Measurements from ENCODE around the gene MSH5. TPM values are rescaled to one million over a fixed set of nuclear protein-coding genes. Genes with fewer than 3 reads are reported as not detected.

The MSH5 gene
- total and polyA plus RNA-seq, 2 of the 13 experiments (the other 11 are each of a cell fraction or from before 2014, with no cell fraction given): 10.2 to 38.7 TPM

DNA sequence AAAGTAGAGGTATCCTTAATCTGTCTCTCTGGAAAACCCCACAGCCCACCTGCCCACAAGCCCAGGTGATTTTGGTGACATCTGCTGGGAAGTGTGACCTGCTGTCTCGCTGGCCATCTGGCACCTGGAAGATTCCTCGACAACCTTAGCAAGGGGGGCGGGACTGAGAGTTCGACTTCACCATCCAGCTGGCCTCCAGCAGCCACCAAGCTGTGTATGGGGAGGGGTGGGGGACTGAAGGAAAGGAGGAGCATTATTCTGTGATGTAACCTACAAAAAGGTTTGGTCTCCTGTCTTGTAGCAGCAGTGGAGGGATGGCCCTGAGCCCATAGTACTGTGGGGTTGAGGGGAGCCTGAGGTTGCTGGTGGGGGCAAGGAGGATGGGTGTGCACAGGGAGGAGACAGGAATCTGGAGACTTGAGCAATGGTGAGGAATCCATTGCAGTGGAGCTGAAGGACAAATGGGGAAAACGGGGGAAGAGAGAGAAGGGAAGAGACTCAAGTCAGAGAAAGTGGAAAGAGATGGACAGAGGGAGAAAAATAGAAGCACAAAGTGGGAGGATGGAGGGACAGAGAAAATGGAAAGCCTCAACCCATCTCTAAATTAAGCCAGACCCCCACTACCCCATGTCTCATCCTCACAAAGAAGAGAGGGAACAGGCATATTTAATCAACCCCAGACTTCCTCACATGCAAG lies 29.1 kb upstream of the MSH5 start:
- Histone ChIP-seq H3K27me3 (ENCODE audit: control insufficient read depth in 1 of 2, insufficient read depth in 2 of 2, low read length in 2 of 2) (peaks cover 11 to 48% of the 10 kb centered on the region in 2 experiments; a peak in 4 of 5 replicates), H3K4me2 (ENCODE audit: low read depth, low read length) (no peak overlapping the region), H3K4me1 (ENCODE audit: insufficient read depth, low read length) (peaks cover 24% of the 10 kb centered on the region), H3K27ac (ENCODE audit: extremely low read length, insufficient read depth, low read length) (no peak overlapping the region), H3K9me3 (ENCODE audit: low read length) (no peaks in the 10 kb centered on the region), H3K36me3 (replicated peaks in 1 of 2; ENCODE audit: control insufficient read depth in 1 of 2, insufficient read depth in 2 of 2, low read length in 2 of 2) (no peaks in the 10 kb centered on the region), H3K79me2 (ENCODE audit: insufficient read depth, low read length) (no peaks in the 10 kb centered on the region), H2AFZ (ENCODE audit: low read length) (no peak overlapping the region), H3K4me3 (replicated peaks in 1 of 3; ENCODE audit: insufficient read depth in 1 of 3, low read depth in 2 of 3, low read length in 3 of 3) (no peak overlapping the region), H3K9ac (ENCODE audit: insufficient read depth, low read depth, low read length) (no peak overlapping the region), H4K20me1 (ENCODE audit: insufficient read depth, low read length) (no peaks in the 10 kb centered on the region)
- TF ChIP-seq ZNF576 (CRISPR knock-in tag; IDR thresholded peaks at IDR 0.05) (0 out of 2 replicates have a peak, but pooled peaks have one; percentile 50), ONECUT2 (CRISPR knock-in tag; IDR thresholded peaks at IDR 0.05) (no peak), NBN (conservative IDR thresholded peaks at IDR 0.05) (0 out of 2 replicates have a peak, but pooled peaks have one; percentile 32)
- in situ Hi-C loops (cut with HindIII; ENCODE audit: extremely low pct_ligation_motif_present, low pct_unique_long_range_greater_than_20kb) (no loop called here), intact Hi-C loops (cut with micrococcal nuclease; ENCODE audit: unreplicated experiment) (no loop called here)
- no peak for ATAC-seq
- no TSS peak for BruUV-seq (replicated peaks)
- no peak for FAIRE-seq
- no peak for DNase-seq (ENCODE audit: low spot score)
- CTCF ChIA-PET (ENCODE audit: low intra/inter-chr PET ratio, low total read pairs): no interaction called here
- 47% methylated on average over 5 of the region's 5 CpGs for WGBS (ENCODE audit: low lambda C conversion rate)
- POLR2A ChIA-PET: interaction anchor here (0.9 to 5.1 kb wide), 2 partner anchors 8 to 27 kb away, joined by 3 to 31 read pairs; partner anchors contain the start of gene ABHD16A

DNA sequence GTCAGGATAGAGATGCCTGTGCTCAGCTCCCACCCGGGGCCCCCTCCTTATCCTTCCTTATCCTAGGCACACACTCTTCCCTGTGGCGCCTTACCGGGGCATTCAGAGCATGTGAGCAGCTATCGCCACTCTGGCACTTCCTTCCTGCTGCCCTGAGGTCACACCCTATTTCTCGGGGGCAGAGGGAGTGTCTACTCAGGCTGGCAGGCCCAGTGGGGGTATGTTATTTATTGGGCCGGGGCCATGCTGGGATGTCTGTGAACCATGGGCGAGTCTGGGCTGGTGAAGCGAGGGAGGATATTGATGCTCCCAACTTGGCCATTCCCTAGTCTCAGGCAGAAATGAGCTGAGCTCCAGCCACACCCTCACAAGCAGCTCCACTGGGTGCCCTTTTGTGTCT lies 28.6 kb upstream of the MSH5 start:
- intact Hi-C loops (cut with micrococcal nuclease; ENCODE audit: unreplicated experiment): no loop called here
- WGBS (ENCODE audit: low lambda C conversion rate): 53% methylated on average over 8 of the region's 8 CpGs
- H3K27ac ChIP-seq (ENCODE audit: extremely low read length, insufficient read depth, low read length): no peak overlapping the region

More for the DNA sequence above, 28.6 kb upstream of the MSH5 start:
- ChIA-PET CTCF (ENCODE audit: low intra/inter-chr PET ratio, low total read pairs) (no interaction called here), POLR2A (interaction anchor here (0.9 to 5.1 kb wide), 2 partner anchors 9 to 26 kb away, joined by 3 to 31 read pairs; partner anchors contain the start of gene ABHD16A)
- Histone ChIP-seq H3K9me3 (ENCODE audit: low read length) (no peaks in the 10 kb centered on the region), H2AFZ (ENCODE audit: low read length) (no peak overlapping the region), H3K4me3 (replicated peaks in 1 of 3; ENCODE audit: insufficient read depth in 1 of 3, low read depth in 2 of 3, low read length in 3 of 3) (no peak overlapping the region), H3K4me2 (ENCODE audit: low read depth, low read length) (no peak overlapping the region), H3K79me2 (ENCODE audit: insufficient read depth, low read length) (no peaks in the 10 kb centered on the region), H4K20me1 (ENCODE audit: insufficient read depth, low read length) (no peaks in the 10 kb centered on the region), H3K36me3 (replicated peaks in 1 of 2; ENCODE audit: control insufficient read depth in 1 of 2, insufficient read depth in 2 of 2, low read length in 2 of 2) (no peaks in the 10 kb centered on the region), H3K9ac (ENCODE audit: insufficient read depth, low read depth, low read length) (no peak overlapping the region), H3K27me3 (ENCODE audit: control insufficient read depth in 1 of 2, insufficient read depth in 2 of 2, low read length in 2 of 2) (peaks cover 11 to 48% of the 10 kb centered on the region in 2 experiments; a peak in 4 of 5 replicates), H3K4me1 (ENCODE audit: insufficient read depth, low read length) (peaks cover 24% of the 10 kb centered on the region)
- no peak for DNase-seq (ENCODE audit: low spot score)
- no peak for ATAC-seq
- FAIRE-seq: no peak
- TF ChIP-seq ZNF10 (CRISPR knock-in tag; IDR thresholded peaks at IDR 0.05; ENCODE audit: borderline replicate concordance, low read depth) (no peak), ZNF572 (CRISPR knock-in tag; IDR thresholded peaks at IDR 0.05) (no peak)
- no TSS peak for BruUV-seq (replicated peaks)
- in situ Hi-C loops (cut with HindIII; ENCODE audit: extremely low pct_ligation_motif_present, low pct_unique_long_range_greater_than_20kb): no loop called here

Data from HepG2 (cell line).